Common myeloid progenitor, CD34-positive (primary cell): ENCODE measurements around the gene SPTBN1. TPM values are rescaled to one million over a fixed set of nuclear protein-coding genes. Genes with fewer than 3 reads are reported as not detected.

Experiments
- CTCF ChIA-PET: fragments of 350-600 bp; sonication (Branson Sonifier 250); formaldehyde crosslinking; loops from one replicate; lab custom pipeline; 2021; ENCODE audit warnings: antibody characterized with exemption; lab: Charles Lee
- POLR2A ChIA-PET: fragments of 350-600 bp; sonication (Branson Sonifier 250); formaldehyde crosslinking; loops from one replicate; lab custom pipeline; 2021; ENCODE audit warnings: antibody characterized with exemption; lab: Charles Lee
- DNase-seq, 3 donors: peaks; one replicate each; pipeline versions ENCODE4 v3.0.0 to v3.0.0-alpha.2; 2013
- H3K27ac ChIP-seq, 2 experiments: 1 replicate in 1 of 2; 2 replicates in 1 of 2; pipeline ENCODE4 v1.7.0; 2013; ENCODE audit warnings: inconsistent platforms in 2 of 2, low read length in 2 of 2, mild to moderate bottlenecking in 2 of 2, low read depth in 1 of 2, moderate library complexity in 1 of 2; ENCODE audit not compliant: severe bottlenecking in 2 of 2, insufficient read depth in 1 of 2, poor library complexity in 1 of 2
- H3K27me3 ChIP-seq, 5 experiments: replicated peaks in 2 of 5; 1 replicate in 3 of 5; 2 replicates in 2 of 5; pipeline versions ENCODE4 v1.6.1 to v1.7.0; 2013; ENCODE audit warnings: low read length in 4 of 5, mild to moderate bottlenecking in 2 of 5, moderate library complexity in 2 of 5, inconsistent platforms in 1 of 5; ENCODE audit not compliant: insufficient read depth in 5 of 5, control insufficient read depth in 4 of 5
- H3K36me3 ChIP-seq, 4 experiments: 1 replicate in 2 of 4; 2 replicates in 2 of 4; pipeline versions ENCODE4 v1.6.1 to v1.7.0; 2013; ENCODE audit warnings: low read length in 3 of 4, control low read depth in 1 of 4, mild to moderate bottlenecking in 1 of 4; ENCODE audit not compliant: control insufficient read depth in 4 of 4, insufficient read depth in 4 of 4
- H3K4me1 ChIP-seq, 4 experiments: 1 replicate in 3 of 4; 2 replicates in 1 of 4; pipeline versions ENCODE4 v1.6.1 to v1.7.1; 2013; ENCODE audit warnings: low read length in 3 of 4, mild to moderate bottlenecking in 3 of 4, control low read depth in 1 of 4, inconsistent platforms in 1 of 4, moderate library complexity in 1 of 4; ENCODE audit not compliant: control insufficient read depth in 4 of 4, insufficient read depth in 4 of 4; ENCODE audit errors: control extremely low read depth in 1 of 4
- H3K4me3 ChIP-seq, 7 experiments: 1 replicate in 4 of 7; 2 replicates in 3 of 7; pipeline versions ENCODE4 v1.5.1 to v1.7.0; 2013; ENCODE audit warnings: mild to moderate bottlenecking in 7 of 7, low read length in 6 of 7, moderate library complexity in 6 of 7, inconsistent platforms in 2 of 7, low read depth in 2 of 7, control low read depth in 1 of 7; ENCODE audit not compliant: insufficient read depth in 4 of 7, control insufficient read depth in 1 of 7; ENCODE audit errors: extremely low read depth in 1 of 7
- H3K9me3 ChIP-seq, 5 experiments: 1 replicate in 4 of 5; 2 replicates in 1 of 5; pipeline versions ENCODE4 v1.6.1 to v1.7.1; 2013; ENCODE audit warnings: low read length in 4 of 5, mild to moderate bottlenecking in 2 of 5, inconsistent platforms in 1 of 5, low read depth in 1 of 5, moderate library complexity in 1 of 5; ENCODE audit not compliant: control insufficient read depth in 4 of 5, insufficient read depth in 2 of 5; ENCODE audit errors: control extremely low read depth in 1 of 5
- WGBS: methylation state at CpG from one replicate; pipeline ENCODE4 v1.1.5; 2013; ENCODE audit not compliant: insufficient coverage; 5-methylcytosine and 5-hydroxymethylcytosine counted together
- polyA plus RNA-seq: library from polyadenylated mRNA; unstranded; fragments of 120-200 nt; gene quantifications from one replicate; pipeline ENCODE4 v1.2.1, GENCODE V29; 2013

SPTBN1 gene
- 110 TPM for polyA plus RNA-seq

GRCh38 chr2:54455563-54456361 lies at the start of gene SPTBN1:
Gene SPTBN1, plus strand, starts transcription at chr2:54456327. Its CDS starts 70,092 bp downstream, at chr2:54526419.
- ChIA-PET CTCF (no interaction called here), POLR2A (no interaction called here)
- Histone ChIP-seq H3K9me3 (no peaks in the 10 kb centered on the region), H3K27ac (no peak within 1 kb of the TSS), H3K4me1 (peaks cover 4 to 45% (median 28%) of the 10 kb centered on the region in 4 experiments), H3K36me3 (no peaks in the 10 kb centered on the region), H3K4me3 (peak within 1 kb of the TSS; percentile 54 to 91 (median 75)), H3K27me3 (peaks cover 0 to 10% (median 0%) of the 10 kb centered on the region in 5 experiments)
- DNase-seq: peak; percentile 78 to 91 (median 89)
- 0% methylated on average over 21 of the region's 67 CpGs for WGBS

GRCh38 chr2:54407693-54408092 lies 48.4 kb upstream of the SPTBN1 start:
- DNase-seq: no peak
- ChIA-PET POLR2A (interaction anchor here (0.7 kb wide), 1 partner anchor 116 kb away, joined by 15 read pairs; no protein-coding TSS in a partner anchor), CTCF (no interaction called here)
- Histone ChIP-seq H3K4me1 (peaks cover 0 to 6% (median 1%) of the 10 kb centered on the region in 4 experiments), H3K36me3 (no peaks in the 10 kb centered on the region), H3K4me3 (no peak overlapping the region), H3K27ac (no peak overlapping the region), H3K27me3 (peaks cover 0 to 5% (median 2%) of the 10 kb centered on the region in 5 experiments), H3K9me3 (no peaks in the 10 kb centered on the region)
- WGBS: 100% methylated on average over 2 of the region's 3 CpGs

GRCh38 chr2:54408288-54408687 lies 47.8 kb upstream of the SPTBN1 start:
- Histone ChIP-seq H3K36me3 (no peaks in the 10 kb centered on the region), H3K9me3 (no peaks in the 10 kb centered on the region), H3K4me3 (no peak overlapping the region), H3K4me1 (peaks cover 0 to 6% (median 1%) of the 10 kb centered on the region in 4 experiments), H3K27ac (no peak overlapping the region), H3K27me3 (peaks cover 0 to 2% (median under 1%) of the 10 kb centered on the region in 5 experiments)
- ChIA-PET POLR2A (no interaction called here), CTCF (interaction anchor here (1.1 to 2.2 kb wide), 2 partner anchors 11 to 246 kb away, joined by 3 to 6 read pairs; no protein-coding TSS in a partner anchor)
- WGBS: no CpG with 5 or more reads among the region's 3 CpGs
- DNase-seq: no peak

- H3K36me3 ChIP-seq: no peaks in the 10 kb centered on the region
- H3K9me3 ChIP-seq: no peaks in the 10 kb centered on the region
- peaks cover 0 to 2% (median 0%) of the 10 kb centered on the region in 5 experiments for H3K27me3 ChIP-seq
- WGBS: 95% methylated on average over 3 of the region's 5 CpGs
- no peak overlapping the region for H3K27ac ChIP-seq
- ChIA-PET CTCF (interaction anchor here (0.5 to 2.2 kb wide), 4 partner anchors 9 to 67 kb away, joined by 3 to 6 read pairs (median 3); no protein-coding TSS in a partner anchor), POLR2A (interaction anchor here (0.6 kb wide), 1 partner anchor 147 kb away, joined by 5 read pairs; no protein-coding TSS in a partner anchor)
- H3K4me1 ChIP-seq: peaks cover 0 to under 1% (median 0%) of the 10 kb centered on the region in 4 experiments
- no peak for DNase-seq
- no peak overlapping the region for H3K4me3 ChIP-seq
Measured at GRCh38 chr2:54409752-54410151, 46.4 kb upstream of the SPTBN1 start.

GRCh38 chr2:54411801-54412354 lies 44.2 kb upstream of the SPTBN1 start:
- Histone ChIP-seq H3K4me3 (no peak overlapping the region), H3K4me1 (peaks cover 0 to 17% (median 7%) of the 10 kb centered on the region in 4 experiments), H3K9me3 (no peaks in the 10 kb centered on the region), H3K36me3 (no peaks in the 10 kb centered on the region), H3K27ac (no peak overlapping the region), H3K27me3 (peaks cover 0 to 2% (median 0%) of the 10 kb centered on the region in 5 experiments)
- DNase-seq: no peak
- 100% methylated on average over 4 of the region's 5 CpGs for WGBS
- ChIA-PET POLR2A (no interaction called here), CTCF (interaction anchor here (1.1 to 1.6 kb wide), 2 partner anchors 13 to 21 kb away, joined by 3 read pairs; no protein-coding TSS in a partner anchor)

GRCh38 chr2:54416166-54416813 lies 39.8 kb upstream of the SPTBN1 start:
- H3K4me1 ChIP-seq: peaks cover 0 to 32% (median 9%) of the 10 kb centered on the region in 4 experiments
- peaks cover 0 to 5% (median 3%) of the 10 kb centered on the region in 5 experiments for H3K27me3 ChIP-seq
- H3K27ac ChIP-seq: no peak overlapping the region
- DNase-seq: peak; percentile 32 to 61 (median 50)
- no peak overlapping the region for H3K4me3 ChIP-seq
- ChIA-PET POLR2A (no interaction called here), CTCF (interaction anchor here (1.1 kb wide), 1 partner anchor 39 kb away, joined by 3 read pairs; no protein-coding TSS in a partner anchor)
- H3K9me3 ChIP-seq: no peaks in the 10 kb centered on the region
- 0% methylated on average over 3 of the region's 9 CpGs for WGBS
- no peaks in the 10 kb centered on the region for H3K36me3 ChIP-seq
